PFSK-1 (cell line): ENCODE data around the gene MED17.

ENCODE experiments used
- TAF1 ChIP-seq: IDR thresholded peaks from 2 replicates; pipeline ENCODE4 v1.6.1; 2012; ENCODE audit warnings: low read length, control low read depth, borderline replicate concordance; ENCODE audit not compliant: insufficient read depth
- TF ChIP-seq, protein P1 (sequence below), 2 experiments: IDR thresholded peaks; 2 replicates each; pipeline versions ENCODE4 v1.6.1 to v1.8.0; 2011 to 2012; ENCODE audit warnings: low read depth in 2 of 2, low read length in 2 of 2, control low read depth in 1 of 2, inconsistent platforms in 1 of 2, mild to moderate bottlenecking in 1 of 2, moderate library complexity in 1 of 2; ENCODE audit not compliant: insufficient read depth in 1 of 2

DNA sequence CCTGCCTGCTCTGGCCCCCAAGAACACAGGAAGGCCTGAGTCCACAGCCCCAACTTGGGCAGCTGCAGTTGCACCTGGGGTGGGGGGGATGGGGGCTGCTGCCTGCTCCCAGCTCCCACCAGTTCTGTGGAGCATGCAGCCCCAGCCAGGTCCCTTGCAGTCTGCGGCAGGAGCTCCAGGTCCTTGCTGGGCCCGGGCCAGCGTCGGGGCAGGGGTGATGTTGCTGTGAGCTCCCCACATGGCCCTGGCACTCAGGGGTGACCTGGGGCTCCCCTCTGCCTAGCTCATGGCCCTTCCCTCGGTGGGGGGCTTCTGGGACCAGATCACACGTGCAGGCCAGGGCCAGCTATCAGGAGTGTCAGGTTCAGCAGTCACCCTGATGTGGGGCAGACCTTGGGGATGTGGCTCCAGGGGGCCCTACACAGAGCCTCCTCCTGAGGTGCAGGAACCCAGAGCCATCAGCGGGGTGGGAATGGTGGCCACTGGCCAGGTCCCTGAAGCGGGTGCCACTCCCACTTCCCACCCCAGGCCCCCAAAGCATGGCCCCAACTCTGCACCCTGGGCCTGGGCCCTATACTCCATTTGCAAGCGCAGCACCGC lies 10.4 kb upstream of the MED17 start:
- TF ChIP-seq TAF1: no peak
- TF ChIP-seq, protein P1, sequence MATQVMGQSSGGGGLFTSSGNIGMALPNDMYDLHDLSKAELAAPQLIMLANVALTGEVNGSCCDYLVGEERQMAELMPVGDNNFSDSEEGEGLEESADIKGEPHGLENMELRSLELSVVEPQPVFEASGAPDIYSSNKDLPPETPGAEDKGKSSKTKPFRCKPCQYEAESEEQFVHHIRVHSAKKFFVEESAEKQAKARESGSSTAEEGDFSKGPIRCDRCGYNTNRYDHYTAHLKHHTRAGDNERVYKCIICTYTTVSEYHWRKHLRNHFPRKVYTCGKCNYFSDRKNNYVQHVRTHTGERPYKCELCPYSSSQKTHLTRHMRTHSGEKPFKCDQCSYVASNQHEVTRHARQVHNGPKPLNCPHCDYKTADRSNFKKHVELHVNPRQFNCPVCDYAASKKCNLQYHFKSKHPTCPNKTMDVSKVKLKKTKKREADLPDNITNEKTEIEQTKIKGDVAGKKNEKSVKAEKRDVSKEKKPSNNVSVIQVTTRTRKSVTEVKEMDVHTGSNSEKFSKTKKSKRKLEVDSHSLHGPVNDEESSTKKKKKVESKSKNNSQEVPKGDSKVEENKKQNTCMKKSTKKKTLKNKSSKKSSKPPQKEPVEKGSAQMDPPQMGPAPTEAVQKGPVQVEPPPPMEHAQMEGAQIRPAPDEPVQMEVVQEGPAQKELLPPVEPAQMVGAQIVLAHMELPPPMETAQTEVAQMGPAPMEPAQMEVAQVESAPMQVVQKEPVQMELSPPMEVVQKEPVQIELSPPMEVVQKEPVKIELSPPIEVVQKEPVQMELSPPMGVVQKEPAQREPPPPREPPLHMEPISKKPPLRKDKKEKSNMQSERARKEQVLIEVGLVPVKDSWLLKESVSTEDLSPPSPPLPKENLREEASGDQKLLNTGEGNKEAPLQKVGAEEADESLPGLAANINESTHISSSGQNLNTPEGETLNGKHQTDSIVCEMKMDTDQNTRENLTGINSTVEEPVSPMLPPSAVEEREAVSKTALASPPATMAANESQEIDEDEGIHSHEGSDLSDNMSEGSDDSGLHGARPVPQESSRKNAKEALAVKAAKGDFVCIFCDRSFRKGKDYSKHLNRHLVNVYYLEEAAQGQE (IDR thresholded peaks at IDR 0.05; ENCODE audit: insufficient read depth in 1 of 2, low read depth in 2 of 2, low read length in 2 of 2): no peak
